Ishikawa (cell line): Measurements from ENCODE around the gene ENHO.

ENCODE experiments used
- FOXM1 ChIP-seq: IDR thresholded peaks from 2 replicates; pipeline ENCODE4 v1.6.1; 2012; ENCODE audit warnings: low read depth, borderline replicate concordance
- RAD21 ChIP-seq: IDR thresholded peaks from 2 replicates; pipeline ENCODE4 v1.6.1; 2012; ENCODE audit warnings: low read depth
- TCF12 ChIP-seq: IDR thresholded peaks from 2 replicates; pipeline ENCODE4 v1.6.1; 2012; ENCODE audit warnings: low read depth
- YY1 ChIP-seq: IDR thresholded peaks from 2 replicates; pipeline ENCODE4 v1.6.1; 2012; ENCODE audit warnings: low read depth

GRCh38 chr9:34547960-34548611 is 25.3 kb upstream of the ENHO start:
- TF ChIP-seq RAD21 (peak; percentile 94), FOXM1 (no peak), TCF12 (no peak), YY1 (no peak)
